Right lobe of liver (tissue), 6 donors: ENCODE data around the gene ITGAV. TPM values are rescaled to one million over a fixed set of nuclear protein-coding genes. Genes with fewer than 3 reads are reported as not detected.

Experiments used
- ATAC-seq, 4 donors: fragments of 200-7000 bp; cut with Tn5 transposase; one replicate each; pipeline ENCODE4 v1.9.1; 2020; ENCODE audit warnings: mild to moderate bottlenecking in 4 of 4, moderate library complexity in 4 of 4
- DNase-seq, 3 donors: peaks; one replicate each; pipeline ENCODE4 v3.0.0-alpha.2; 2020
- H3K27ac ChIP-seq, 3 donors: fragments of 200-600 bp; one replicate each; pipeline ENCODE4 v1.8.0; 2022
- H3K27me3 ChIP-seq, 2 donors: fragments of 200-600 bp; one replicate each; pipeline ENCODE4 v1.8.0; 2022
- H3K36me3 ChIP-seq, 4 donors: fragments of 200-600 bp; sonication (generic) in 1 of 4; one replicate each; pipeline versions ENCODE4 v1.5.1 to v1.8.0; 2017 to 2022; ENCODE audit warnings: control low read depth in 1 of 4
- H3K4me1 ChIP-seq, 4 donors: fragments of 200-600 bp; sonication (generic) in 1 of 4; one replicate each; pipeline versions ENCODE4 v1.5.1 to v1.8.0; 2017 to 2022; ENCODE audit warnings: control low read depth in 1 of 4
- H3K4me3 ChIP-seq, 3 donors: fragments of 200-600 bp; one replicate each; pipeline ENCODE4 v1.8.0; 2022
- H3K9me3 ChIP-seq, 4 donors: fragments of 200-600 bp; sonication (generic) in 1 of 4; one replicate each; pipeline versions ENCODE4 v1.5.1 to v1.8.0; 2017 to 2022; ENCODE audit warnings: control low read depth in 1 of 4
- CTCF ChIP-seq, 4 donors: fragments of 200-600 bp in 3 of 4; fragments of 450-650 bp in 1 of 4; IDR thresholded peaks; one replicate each; pipeline versions ENCODE4 v1.5.1 to v1.8.0; 2016 to 2022; ENCODE audit warnings: antibody characterized with exemption in 4 of 4, mild to moderate bottlenecking in 2 of 4
- POLR2A ChIP-seq: fragments of 450-650 bp; IDR thresholded peaks from one replicate; pipeline ENCODE4 v1.6.1; 2017; ENCODE audit warnings: antibody characterized with exemption, mild to moderate bottlenecking
- WGBS: methylation state at CpG from one replicate; pipeline ENCODE4 v1.1.6; 2018; ENCODE audit warnings: low coverage, low lambda C conversion rate; ENCODE audit not compliant: insufficient coverage; ENCODE audit errors: missing lambda C conversion rate; 5-methylcytosine and 5-hydroxymethylcytosine counted together
- intact Hi-C, 2 donors: fragments of 100-400 bp; cut with DNase I; formaldehyde crosslinking; loops; one replicate each; pipeline versions ENCODE4 v1.11.2 to v1.14.1; 2022
- total RNA-seq, 6 experiments: library from RNA; depleted of rRNA in 2 of 6; stranded (reverse); fragments of >200 nt in 2 of 6; fragmentation: NEBNext Ultra II Directional in 3 of 6; extraction: Animal tissue kit (Norgen Biotek cat#: 25700) in 3 of 6; gene quantifications; one replicate each; pipeline versions ENCODE4 v1.1.0 to v1.2.4, GENCODE V29; 2016 to 2023
- donor health status: DM: no; HTN: yes; CAD: no.
- donor health status: DM: no; HTN: no; CAD: no.
- donor health status: DM: no; HTN: no; CAD: no.
- donor health status: DM: no; HTN: yes; CAD: no.
- donor health status: DM: no; HTN: yes; CAD: no.

Gene ITGAV
- total RNA-seq, 6 experiments from 2014 or later, result 16.3 to 48.4 (median 26.4) TPM

DNA sequence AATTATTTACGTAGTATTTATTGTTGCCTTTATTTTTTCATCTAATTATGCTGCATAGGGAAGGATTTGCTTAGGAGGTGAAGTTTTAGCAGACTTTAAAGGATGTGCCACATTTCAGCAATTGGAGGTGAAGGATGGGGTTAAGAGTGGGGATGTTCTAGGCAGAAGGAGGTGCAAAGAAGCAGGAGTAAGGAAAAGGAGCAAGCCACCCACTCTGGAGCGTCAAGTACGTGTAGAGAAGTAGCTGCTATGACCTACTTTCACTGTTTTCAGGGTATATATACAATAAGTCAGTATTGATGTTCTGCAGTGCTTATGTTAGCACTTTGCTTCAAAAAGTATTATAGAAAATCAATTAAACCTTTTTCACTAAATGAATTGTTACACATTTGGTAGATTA, 34.4 kb downstream of the ITGAV start:
- 81% methylated on average over 3 of the region's 3 CpGs for WGBS
- Histone ChIP-seq H3K4me1 (no peaks in the 10 kb centered on the region), H3K9me3 (no peaks in the 10 kb centered on the region), H3K36me3 (no peaks in the 10 kb centered on the region), H3K27ac (no peak overlapping the region), H3K27me3 (no peaks in the 10 kb centered on the region), H3K4me3 (no peak overlapping the region)
- TF ChIP-seq POLR2A, result no peak
- no peak for TF ChIP-seq CTCF (IDR thresholded peaks at IDR 0.05)
- no peak for DNase-seq
- intact Hi-C loops, result no loop called here
- ATAC-seq, result no peak

- no peak for ATAC-seq
- Histone ChIP-seq H3K4me3 (no peak overlapping the region), H3K36me3 (no peaks in the 10 kb centered on the region), H3K9me3 (no peaks in the 10 kb centered on the region), H3K27me3 (no peaks in the 10 kb centered on the region), H3K4me1 (no peaks in the 10 kb centered on the region), H3K27ac (no peak overlapping the region)
- intact Hi-C loops, result no loop called here
- TF ChIP-seq CTCF (IDR thresholded peaks at IDR 0.05), result no peak
- TF ChIP-seq POLR2A, result no peak
- 71% methylated on average over 1 of the region's 1 CpG for WGBS
- DNase-seq, result no peak
Observed at GRCh38 chr2:186629250-186629996, 39.6 kb downstream of the ITGAV start.

DNA sequence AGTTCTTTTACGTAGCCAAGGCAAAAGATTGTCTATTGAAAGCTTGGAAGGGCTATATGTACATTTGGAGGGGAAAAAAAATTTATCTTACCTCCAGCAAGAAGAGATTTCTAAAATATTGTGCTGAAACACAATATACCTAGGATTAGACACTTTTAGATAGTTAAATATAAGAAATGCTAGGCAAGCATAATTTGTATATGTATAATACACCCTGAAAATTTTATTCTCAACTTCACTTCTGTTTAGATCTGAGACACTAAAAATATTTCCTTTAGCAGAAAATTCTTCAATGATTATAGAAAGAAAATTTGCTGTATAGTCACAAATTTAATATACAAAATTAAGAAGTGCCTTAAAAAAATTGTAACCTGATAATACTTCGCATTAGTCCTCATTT, 42.6 kb downstream of the ITGAV start:
- DNase-seq (no peak), ATAC-seq (no peak)
- TF ChIP-seq POLR2A (no peak), CTCF (IDR thresholded peaks at IDR 0.05) (no peak)
- no peaks in the 10 kb centered on the region for H3K27me3 ChIP-seq
- H3K4me1 ChIP-seq, result no peaks in the 10 kb centered on the region
- intact Hi-C loops, result no loop called here
- no peak overlapping the region for H3K4me3 ChIP-seq
- WGBS, result 97% methylated on average over 2 of the region's 2 CpGs
- no peak overlapping the region for H3K27ac ChIP-seq
- no peaks in the 10 kb centered on the region for H3K36me3 ChIP-seq
- H3K9me3 ChIP-seq, result no peaks in the 10 kb centered on the region

DNA sequence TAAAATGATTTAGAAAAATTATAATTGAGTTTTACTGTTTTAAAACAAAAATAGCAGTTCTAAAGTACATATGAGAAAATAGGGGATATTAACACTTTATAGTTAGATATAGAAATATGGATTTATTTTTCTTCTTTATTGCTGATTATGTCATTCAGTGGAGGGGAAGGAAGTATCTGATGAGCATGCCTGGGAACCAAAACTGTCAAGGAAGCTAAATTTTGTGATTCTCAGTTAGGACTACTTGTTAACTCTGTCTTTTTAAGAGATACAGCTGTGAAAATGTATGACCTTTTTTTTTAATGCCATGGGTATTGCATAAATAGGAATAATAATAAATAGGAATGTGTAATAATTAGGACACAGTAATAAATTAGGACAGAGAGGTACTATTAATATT, 44.8 kb downstream of the ITGAV start:
- intact Hi-C loops, result no loop called here
- ATAC-seq, result peak in 1 of 4 donors; percentile 24
- Histone ChIP-seq H3K27me3 (no peaks in the 10 kb centered on the region), H3K4me1 (no peaks in the 10 kb centered on the region), H3K4me3 (no peak overlapping the region), H3K9me3 (no peaks in the 10 kb centered on the region), H3K27ac (no peak overlapping the region), H3K36me3 (no peaks in the 10 kb centered on the region)
- TF ChIP-seq CTCF (IDR thresholded peaks at IDR 0.05) (no peak), POLR2A (no peak)
- DNase-seq, result no peak
